CD14-positive monocyte (primary cell): Measurements from ENCODE around the gene CPA1. TPM values are rescaled to one million over a fixed set of nuclear protein-coding genes. Genes with fewer than 3 reads are reported as not detected.

Experiments
- DNase-seq, 3 donors: peaks; one replicate each; pipeline ENCODE4 v3.0.0-alpha.2; 2011 to 2022
- H2AFZ ChIP-seq: 2 replicates; pipeline ENCODE4 v1.6.0; 2012; ENCODE audit warnings: mild to moderate bottlenecking, low read depth, low read length, inconsistent platforms; ENCODE audit not compliant: insufficient read depth, poor library complexity, severe bottlenecking
- H3K27ac ChIP-seq, 2 donors: 1 replicate in 1 of 2; 2 replicates in 1 of 2; pipeline ENCODE4 v1.5.1; 2012 to 2013; ENCODE audit warnings: low read length in 2 of 2, control low read depth in 1 of 2, inconsistent platforms in 1 of 2, low read depth in 1 of 2, mild to moderate bottlenecking in 1 of 2
- H3K27me3 ChIP-seq, 2 donors: one replicate each; pipeline versions ENCODE4 v1.6.0 to v1.6.1; 2011 to 2013; ENCODE audit warnings: low read length in 2 of 2; ENCODE audit not compliant: control insufficient read depth in 2 of 2, insufficient read depth in 2 of 2
- H3K36me3 ChIP-seq, 2 donors: replicated peaks in 1 of 2; 1 replicate in 1 of 2; 2 replicates in 1 of 2; pipeline versions ENCODE4 v1.5.1 to v1.6.1; 2012 to 2013; ENCODE audit warnings: low read length in 2 of 2, control low read depth in 1 of 2, inconsistent platforms in 1 of 2, mild to moderate bottlenecking in 1 of 2; ENCODE audit not compliant: insufficient read depth in 2 of 2, control insufficient read depth in 1 of 2
- H3K4me1 ChIP-seq, 2 donors: 1 replicate in 1 of 2; 2 replicates in 1 of 2; pipeline versions ENCODE4 v1.5.1 to v1.6.1; 2012 to 2013; ENCODE audit warnings: low read length in 2 of 2, control low read depth in 1 of 2, inconsistent platforms in 1 of 2, mild to moderate bottlenecking in 1 of 2, moderate library complexity in 1 of 2; ENCODE audit not compliant: insufficient read depth in 2 of 2, control insufficient read depth in 1 of 2
- H3K4me2 ChIP-seq: replicated peaks from 2 replicates; pipeline ENCODE3; 2012; ENCODE audit warnings: low read length, moderate library complexity, mild to moderate bottlenecking; ENCODE audit not compliant: poor library complexity, severe bottlenecking; ENCODE audit errors: extremely low read depth
- H3K4me3 ChIP-seq, 3 experiments: fragments of 200-600 bp in 1 of 3; sonication (generic) in 1 of 3; replicated peaks in 1 of 3; 1 replicate in 2 of 3; 2 replicates in 1 of 3; pipeline ENCODE4 v1.5.1; 2011 to 2013; ENCODE audit warnings: low read length in 3 of 3, mild to moderate bottlenecking in 3 of 3, control low read depth in 2 of 3, low read depth in 2 of 3, inconsistent platforms in 1 of 3, moderate library complexity in 1 of 3
- H3K79me2 ChIP-seq: 2 replicates; pipeline ENCODE4 v1.6.0; 2012; ENCODE audit warnings: mild to moderate bottlenecking, control low read depth, inconsistent platforms, low read length, moderate library complexity; ENCODE audit not compliant: insufficient read depth
- H3K9ac ChIP-seq: 2 replicates; pipeline ENCODE4 v1.6.0; 2017; ENCODE audit warnings: low read length, mild to moderate bottlenecking; ENCODE audit not compliant: insufficient read depth, poor library complexity, severe bottlenecking
- H3K9me3 ChIP-seq, 2 donors: replicated peaks in 1 of 2; 1 replicate in 1 of 2; 2 replicates in 1 of 2; pipeline versions ENCODE4 v1.5.1 to v1.6.1; 2012 to 2013; ENCODE audit warnings: low read length in 2 of 2, control low read depth in 1 of 2; ENCODE audit not compliant: control insufficient read depth in 1 of 2, insufficient read depth in 1 of 2
- H4K20me1 ChIP-seq: 2 replicates; pipeline ENCODE4 v1.6.0; 2012; ENCODE audit warnings: mild to moderate bottlenecking, low read length, control low read depth, moderate library complexity; ENCODE audit not compliant: insufficient read depth
- H3K27ac Mint-ChIP-seq, 7 donors: one replicate each; pipeline ENCODE4 v1.8.0; 2020; ENCODE audit warnings: mild to moderate bottlenecking in 7 of 7, mixed read lengths in 7 of 7, moderate library complexity in 6 of 7, inconsistent platforms in 2 of 7
- H3K27me3 Mint-ChIP-seq, 3 donors: one replicate each; pipeline ENCODE4 v1.8.0; 2021 to 2022; ENCODE audit warnings: low read depth in 3 of 3, mild to moderate bottlenecking in 3 of 3, mixed read lengths in 3 of 3, moderate library complexity in 3 of 3, inconsistent platforms in 1 of 3
- H3K36me3 Mint-ChIP-seq, 2 donors: one replicate each; pipeline ENCODE4 v1.8.0; 2020; ENCODE audit warnings: mixed read lengths in 2 of 2, inconsistent platforms in 1 of 2, mild to moderate bottlenecking in 1 of 2
- H3K4me1 Mint-ChIP-seq: one replicate; pipeline ENCODE4 v1.8.0; 2020; ENCODE audit warnings: mild to moderate bottlenecking, mixed read lengths
- H3K4me3 Mint-ChIP-seq, 2 donors: one replicate each; pipeline ENCODE4 v1.8.0; 2020; ENCODE audit warnings: mild to moderate bottlenecking in 2 of 2, mixed read lengths in 2 of 2, moderate library complexity in 1 of 2
- H3K9me3 Mint-ChIP-seq, 7 donors: one replicate each; pipeline ENCODE4 v1.8.0; 2020 to 2022; ENCODE audit warnings: mixed read lengths in 7 of 7, mild to moderate bottlenecking in 6 of 7, moderate library complexity in 6 of 7, inconsistent platforms in 2 of 7
- CTCF ChIP-seq: fragments of 200-600 bp; IDR thresholded peaks from one replicate; pipeline ENCODE4 v1.8.0; 2022; ENCODE audit warnings: antibody characterized with exemption, mild to moderate bottlenecking
- WGBS: methylation state at CpG from one replicate; pipeline ENCODE4 v1.1.5; 2013; ENCODE audit warnings: missing lambda C conversion rate; ENCODE audit not compliant: insufficient coverage; 5-methylcytosine and 5-hydroxymethylcytosine counted together
- intact Hi-C, 2 donors: fragments of 100-400 bp; cut with micrococcal nuclease; formaldehyde crosslinking; loops; one replicate each; pipeline versions ENCODE4 v1.15.0 to v1.15.1; 2023
- polyA plus RNA-seq, 3 donors: library from polyadenylated mRNA; depleted of rRNA in 1 of 3; unstranded in 2 of 3; stranded (reverse) in 1 of 3; fragments of 300-500 nt in 2 of 3; fragments of >200 nt in 1 of 3; fragmentation: Illumina TruSeq in 2 of 3; gene quantifications; 1 replicate in 2 of 3; 2 replicates in 1 of 3; pipeline ENCODE4 v1.2.3, GENCODE V29; 2012 to 2021

CPA1 gene
- polyA plus RNA-seq, 3 donors, result not detected

DNA sequence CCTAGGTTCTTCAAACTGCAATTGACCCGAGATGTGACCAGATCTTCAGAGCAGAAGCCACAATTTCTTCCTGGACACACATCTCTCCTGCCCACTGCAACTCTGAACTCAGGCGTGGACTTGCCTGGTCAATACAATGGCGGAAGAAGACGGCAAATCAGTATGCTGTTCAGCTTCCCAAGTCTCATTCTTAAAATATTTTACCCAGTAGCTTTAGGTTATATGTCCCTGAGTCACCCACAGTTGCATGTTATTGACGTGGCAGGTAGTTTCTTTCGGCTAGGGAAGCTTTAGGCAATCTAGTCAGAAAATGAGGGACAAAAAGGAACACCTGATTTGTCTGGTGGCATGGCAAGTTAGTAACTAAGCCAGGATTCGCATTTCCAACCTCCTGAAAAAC is 38.0 kb downstream of the CPA1 start:
- Histone ChIP-seq H3K27ac (no peak overlapping the region), H3K4me3 (no peak overlapping the region), H4K20me1 (no peaks in the 10 kb centered on the region), H3K9me3 (no peaks in the 10 kb centered on the region), H3K27me3 (no peaks in the 10 kb centered on the region), H3K36me3 (no peaks in the 10 kb centered on the region), H3K4me1 (peaks cover 3 to 8% of the 10 kb centered on the region in 2 donors), H3K79me2 (no peaks in the 10 kb centered on the region), H2AFZ (no peak overlapping the region), H3K4me2 (no peak overlapping the region), H3K9ac (no peak overlapping the region)
- no peak for TF ChIP-seq CTCF
- no peak overlapping the region for H3K4me3 Mint-ChIP-seq
- peaks cover 20% of the 10 kb centered on the region for H3K4me1 Mint-ChIP-seq
- H3K27me3 Mint-ChIP-seq, result peaks cover 0 to 2% (median 0%) of the 10 kb centered on the region in 3 donors
- WGBS, result 93% methylated on average over 4 of the region's 7 CpGs
- intact Hi-C loops, result no loop called here
- DNase-seq, result no peak
- no peaks in the 10 kb centered on the region for H3K9me3 Mint-ChIP-seq
- H3K27ac Mint-ChIP-seq, result no peak overlapping the region
- H3K36me3 Mint-ChIP-seq, result peaks cover 0 to 6% of the 10 kb centered on the region in 2 donors

- DNase-seq, result no peak
- H3K4me3 ChIP-seq, result no peak overlapping the region
- H2AFZ ChIP-seq, result no peak overlapping the region
- peaks cover 20% of the 10 kb centered on the region for H3K4me1 Mint-ChIP-seq
- H3K4me1 ChIP-seq, result peaks cover 3 to 7% of the 10 kb centered on the region in 2 donors
- no peaks in the 10 kb centered on the region for H3K36me3 ChIP-seq
- intact Hi-C loops, result no loop called here
- no peaks in the 10 kb centered on the region for H3K27me3 ChIP-seq
- no peak overlapping the region for H3K4me3 Mint-ChIP-seq
- no peak overlapping the region for H3K27ac Mint-ChIP-seq
- H4K20me1 ChIP-seq, result no peaks in the 10 kb centered on the region
- peaks cover 0 to 2% (median 0%) of the 10 kb centered on the region in 3 donors for H3K27me3 Mint-ChIP-seq
- H3K27ac ChIP-seq, result no peak overlapping the region
- peaks cover under 1 to 3% of the 10 kb centered on the region in 2 donors for H3K36me3 Mint-ChIP-seq
- H3K9me3 Mint-ChIP-seq, result no peaks in the 10 kb centered on the region
- TF ChIP-seq CTCF, result no peak
- no peak overlapping the region for H3K9ac ChIP-seq
- no peak overlapping the region for H3K4me2 ChIP-seq
- H3K9me3 ChIP-seq, result no peaks in the 10 kb centered on the region
- WGBS, result 64% methylated on average over 4 of the region's 5 CpGs
- H3K79me2 ChIP-seq, result no peaks in the 10 kb centered on the region
These were observed 39.4 kb downstream of the CPA1 start for GRCh38 chr7:130419658-130420057.
